Type B pancreatic cell (in vitro differentiated cells): Measurements from ENCODE around the gene COL13A1. TPM values are rescaled to one million over a fixed set of nuclear protein-coding genes. Genes with fewer than 3 reads are reported as not detected.

Source experiments
- DNase-seq: peaks from one replicate; pipeline ENCODE4 v3.0.0; 2021; ENCODE audit warnings: mixed read lengths; ENCODE audit not compliant: unreplicated experiment; ENCODE audit errors: extremely low spot score
- H3K27ac Mint-ChIP-seq: 2 replicates; pipeline ENCODE4 v1.8.0; 2021; ENCODE audit warnings: mild to moderate bottlenecking, mixed read lengths
- H3K27me3 Mint-ChIP-seq: 2 replicates; pipeline ENCODE4 v1.8.0; 2021; ENCODE audit warnings: mixed read lengths
- H3K36me3 Mint-ChIP-seq: 2 replicates; pipeline ENCODE4 v1.8.0; 2021; ENCODE audit warnings: mixed read lengths
- H3K4me1 Mint-ChIP-seq: one replicate; pipeline ENCODE4 v1.8.0; 2021; ENCODE audit warnings: mixed read lengths; ENCODE audit not compliant: unreplicated experiment
- H3K4me3 Mint-ChIP-seq: 2 replicates; pipeline ENCODE4 v1.8.0; 2021; ENCODE audit warnings: mild to moderate bottlenecking, mixed read lengths
- H3K9me3 Mint-ChIP-seq: 2 replicates; pipeline ENCODE4 v1.8.0; 2021; ENCODE audit warnings: mixed read lengths
- total RNA-seq: library from RNA; stranded (reverse); gene quantifications from 2 replicates; pipeline ENCODE4 v1.2.1, GENCODE V29; 2021; ENCODE audit warnings: low replicate concordance
- TF ChIP-seq, protein P1 (sequence below): fragments of 200-600 bp; sonication (generic); conservative IDR thresholded peaks from 2 replicates; pipeline ENCODE4 v1.5.0; 2021; ENCODE audit warnings: antibody characterized with exemption, mild to moderate bottlenecking

The COL13A1 gene
- total RNA-seq, 1 donor from 2014 or later, result 18.6 TPM

DNA sequence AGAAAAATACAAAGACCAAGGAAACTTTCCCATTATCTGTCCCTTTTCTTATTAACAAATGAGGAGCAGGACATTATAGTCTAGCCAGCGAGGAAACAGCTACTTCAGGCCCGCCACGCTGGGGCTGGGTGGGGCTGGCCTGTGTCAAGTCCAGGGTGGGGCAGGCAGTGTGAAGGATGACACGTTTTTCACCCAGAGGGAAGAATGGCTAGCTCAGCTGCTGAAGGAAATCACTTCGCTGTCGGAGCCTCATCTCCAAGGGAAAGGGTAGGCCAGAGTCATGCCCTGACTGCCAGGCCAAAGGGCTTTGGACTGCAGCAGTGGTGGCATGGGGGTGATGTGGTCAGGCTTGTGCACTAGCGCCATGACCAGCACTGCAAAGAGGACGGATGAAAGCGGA lies 24.4 kb downstream of the COL13A1 start:
- peaks cover 3% of the 10 kb centered on the region for H3K36me3 Mint-ChIP-seq

DNA sequence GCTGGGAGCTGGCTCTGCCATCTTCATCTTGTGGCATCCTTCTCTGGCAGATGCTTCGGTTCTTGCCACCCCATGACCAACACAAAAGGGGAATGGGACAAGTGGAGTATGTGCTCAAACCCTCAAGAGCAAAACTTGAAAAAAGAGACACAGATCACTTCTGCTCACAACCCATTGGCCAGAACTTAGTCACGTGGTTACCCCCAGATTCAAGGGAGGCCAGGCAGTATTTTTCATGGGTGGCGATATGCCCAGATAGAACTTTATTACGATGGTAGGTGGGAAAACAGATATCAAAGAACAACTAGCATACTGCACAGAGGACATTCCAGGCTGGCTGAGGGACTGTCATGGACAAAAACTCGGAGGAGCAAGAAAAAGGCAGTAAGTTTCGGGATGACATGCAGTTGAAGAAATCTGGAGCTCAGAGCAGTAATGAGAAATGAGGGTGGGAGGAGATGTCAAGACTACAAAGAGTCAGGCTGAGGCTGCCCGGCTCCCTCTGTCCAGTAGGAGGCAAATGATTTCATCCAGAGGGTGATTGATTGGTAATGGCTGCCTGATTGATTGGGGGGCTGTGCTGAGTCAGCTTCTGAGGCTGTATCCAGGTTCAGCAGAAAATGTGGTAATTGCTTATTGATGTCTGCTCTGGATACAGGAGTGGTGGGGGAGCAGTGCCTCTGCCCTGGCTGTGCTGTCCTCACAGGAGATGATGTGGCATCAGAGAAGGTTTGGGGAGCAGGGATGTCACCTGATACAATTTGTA lies 25.3 kb downstream of the COL13A1 start:
- Mint-ChIP-seq H3K27ac (peak overlapping the region; percentile 0), H3K4me3 (no peak overlapping the region), H3K4me1 (peaks cover 40% of the 10 kb centered on the region), H3K9me3 (no peaks in the 10 kb centered on the region), H3K27me3 (peaks cover 46% of the 10 kb centered on the region), H3K36me3 (peaks cover 3% of the 10 kb centered on the region)
- TF ChIP-seq, protein P1, sequence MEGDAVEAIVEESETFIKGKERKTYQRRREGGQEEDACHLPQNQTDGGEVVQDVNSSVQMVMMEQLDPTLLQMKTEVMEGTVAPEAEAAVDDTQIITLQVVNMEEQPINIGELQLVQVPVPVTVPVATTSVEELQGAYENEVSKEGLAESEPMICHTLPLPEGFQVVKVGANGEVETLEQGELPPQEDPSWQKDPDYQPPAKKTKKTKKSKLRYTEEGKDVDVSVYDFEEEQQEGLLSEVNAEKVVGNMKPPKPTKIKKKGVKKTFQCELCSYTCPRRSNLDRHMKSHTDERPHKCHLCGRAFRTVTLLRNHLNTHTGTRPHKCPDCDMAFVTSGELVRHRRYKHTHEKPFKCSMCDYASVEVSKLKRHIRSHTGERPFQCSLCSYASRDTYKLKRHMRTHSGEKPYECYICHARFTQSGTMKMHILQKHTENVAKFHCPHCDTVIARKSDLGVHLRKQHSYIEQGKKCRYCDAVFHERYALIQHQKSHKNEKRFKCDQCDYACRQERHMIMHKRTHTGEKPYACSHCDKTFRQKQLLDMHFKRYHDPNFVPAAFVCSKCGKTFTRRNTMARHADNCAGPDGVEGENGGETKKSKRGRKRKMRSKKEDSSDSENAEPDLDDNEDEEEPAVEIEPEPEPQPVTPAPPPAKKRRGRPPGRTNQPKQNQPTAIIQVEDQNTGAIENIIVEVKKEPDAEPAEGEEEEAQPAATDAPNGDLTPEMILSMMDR, result peak; percentile 50
- no peak for DNase-seq

More for the DNA sequence above, 24.4 kb downstream of the COL13A1 start:
- Mint-ChIP-seq H3K27me3 (peaks cover 42% of the 10 kb centered on the region), H3K27ac (peak overlapping the region; percentile 70), H3K9me3 (no peaks in the 10 kb centered on the region), H3K4me3 (no peak overlapping the region), H3K4me1 (peaks cover 40% of the 10 kb centered on the region)
- no peak for DNase-seq
- TF ChIP-seq, protein P1, result no peak

DNA sequence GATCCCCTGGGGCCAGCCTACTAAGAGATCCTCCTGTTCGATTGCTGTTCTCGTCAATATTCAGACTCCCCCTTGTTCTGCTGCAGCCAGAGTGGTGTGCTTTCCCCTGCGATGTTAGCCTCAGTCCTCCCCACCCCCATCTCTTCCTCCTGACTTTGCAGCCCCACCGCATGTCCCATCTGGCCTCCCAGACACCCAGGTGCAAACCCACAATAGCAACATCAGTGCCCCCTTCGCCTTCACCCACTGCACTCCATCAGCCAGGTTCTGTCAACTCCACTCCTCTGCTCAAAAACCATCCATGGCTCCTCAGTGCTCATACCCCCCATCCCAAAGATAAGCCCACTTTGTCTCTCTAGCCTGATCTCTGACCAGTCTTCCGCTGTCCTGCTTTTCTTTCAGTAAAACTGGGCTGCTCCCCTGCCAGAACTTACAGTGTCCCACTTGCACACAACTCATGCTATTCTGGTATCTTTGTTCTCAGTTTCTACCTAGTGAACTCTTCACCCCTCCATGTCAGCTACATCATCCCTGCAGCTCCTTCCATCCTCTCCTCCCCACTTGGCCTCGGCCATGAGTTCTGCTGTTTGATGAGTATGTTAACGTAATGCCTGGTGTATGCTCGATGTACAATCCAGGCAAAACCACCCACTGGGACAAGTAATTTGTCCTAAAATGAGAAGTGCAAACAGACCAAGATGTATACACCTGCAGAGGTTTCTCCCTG lies 26.6 kb downstream of the COL13A1 start:
- no peak for DNase-seq

DNA sequence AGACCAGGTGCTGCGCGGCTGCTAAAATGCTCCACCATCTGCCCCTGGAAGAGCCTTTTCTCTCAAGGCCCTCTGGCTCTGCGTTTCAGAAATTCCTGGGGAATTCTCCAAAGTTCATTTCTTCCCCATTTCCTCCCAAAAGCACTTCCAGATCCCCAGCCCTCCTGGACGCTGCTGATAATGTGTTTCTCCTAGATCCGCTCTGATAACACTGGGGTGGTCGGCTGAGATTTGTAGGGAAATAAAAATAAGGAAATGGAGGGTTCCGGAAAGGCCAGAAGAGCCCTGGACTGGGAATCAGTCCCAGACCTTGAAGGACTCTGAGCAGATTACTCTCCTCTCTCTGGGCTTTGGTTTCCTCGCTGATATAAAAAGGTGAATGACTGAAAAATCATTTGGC lies 28.1 kb downstream of the COL13A1 start:
- DNase-seq, result no peak
- H3K27me3 Mint-ChIP-seq, result peaks cover 58% of the 10 kb centered on the region
- H3K27ac Mint-ChIP-seq, result no peak overlapping the region
- TF ChIP-seq, protein P1, result no peak
- H3K9me3 Mint-ChIP-seq, result no peaks in the 10 kb centered on the region
- peaks cover 37% of the 10 kb centered on the region for H3K4me1 Mint-ChIP-seq
- H3K36me3 Mint-ChIP-seq, result no peaks in the 10 kb centered on the region
- H3K4me3 Mint-ChIP-seq, result no peak overlapping the region

More for the DNA sequence above, 26.6 kb downstream of the COL13A1 start:
- Mint-ChIP-seq H3K27me3 (peaks cover 51% of the 10 kb centered on the region), H3K36me3 (peaks cover 3% of the 10 kb centered on the region), H3K9me3 (no peaks in the 10 kb centered on the region), H3K4me3 (peak overlapping the region; percentile 21), H3K27ac (no peak overlapping the region), H3K4me1 (peaks cover 37% of the 10 kb centered on the region)
- TF ChIP-seq, protein P1, result no peak

DNA sequence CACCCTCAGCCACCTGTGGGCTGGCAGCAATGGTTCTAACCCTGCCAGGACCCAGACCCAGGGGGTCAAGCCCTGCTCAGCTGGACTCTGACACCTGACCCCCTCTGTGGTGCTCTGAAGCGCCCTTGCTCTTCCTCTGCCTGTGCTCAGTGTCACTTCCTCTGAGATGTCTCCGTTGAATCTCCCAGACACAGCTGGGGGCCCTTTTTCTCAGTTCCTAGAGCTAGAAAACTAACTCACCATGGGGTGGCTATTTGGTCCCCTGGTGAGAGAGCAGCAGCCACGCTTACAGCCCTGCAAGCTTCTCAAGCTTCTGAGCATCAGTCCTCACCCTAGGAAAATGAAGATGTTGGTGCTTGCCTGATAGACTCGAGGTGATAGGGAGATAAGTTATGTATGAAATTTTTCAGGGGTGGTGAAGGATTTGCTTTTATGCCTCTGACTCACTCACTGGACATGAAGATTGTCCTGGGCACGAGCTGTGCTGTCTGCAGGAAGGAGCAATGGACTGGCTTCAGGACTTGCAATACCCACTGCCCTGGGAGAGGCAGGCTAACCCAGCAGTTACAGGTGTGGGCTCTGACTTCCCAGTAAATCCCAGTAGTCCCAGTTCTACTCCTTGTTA lies 29.6 kb downstream of the COL13A1 start:
- Mint-ChIP-seq H3K27ac (no peak overlapping the region), H3K4me3 (no peak overlapping the region), H3K27me3 (peaks cover 56% of the 10 kb centered on the region), H3K4me1 (peaks cover 38% of the 10 kb centered on the region), H3K36me3 (no peaks in the 10 kb centered on the region), H3K9me3 (no peaks in the 10 kb centered on the region)
- no peak for DNase-seq
- TF ChIP-seq, protein P1, result no peak
